GM04504 (cell line): ENCODE results near the gene TSPAN9.

ENCODE experiments used
- DNase-seq: peaks from one replicate; pipeline ENCODE4 v3.0.0-alpha.2; 2012; ENCODE audit warnings: low read depth

TSPAN9 gene

GRCh38 chr12:3141339-3142321, 64.5 kb downstream of the TSPAN9 start:
- DNase-seq = no peak

- DNase-seq = no peak
Observed at GRCh38 chr12:3142386-3142785, 65.2 kb downstream of the TSPAN9 start.

GRCh38 chr12:3144495-3144894, 67.3 kb downstream of the TSPAN9 start:
- DNase-seq = no peak

GRCh38 chr12:3145033-3145432, 67.9 kb downstream of the TSPAN9 start:
- DNase-seq = no peak

- no peak for DNase-seq
Observed at GRCh38 chr12:3145546-3146310, 68.5 kb downstream of the TSPAN9 start.

GRCh38 chr12:3147260-3147659, 70.1 kb downstream of the TSPAN9 start:
- DNase-seq = no peak

- DNase-seq = no peak
Observed at GRCh38 chr12:3148366-3149000, 71.3 kb downstream of the TSPAN9 start.

- DNase-seq = no peak
Observed at GRCh38 chr12:3149515-3150307, 72.5 kb downstream of the TSPAN9 start.

GRCh38 chr12:3150308-3150670, 73.1 kb downstream of the TSPAN9 start:
- no peak for DNase-seq

GRCh38 chr12:3150931-3151835, 74.0 kb downstream of the TSPAN9 start:
- DNase-seq = no peak

GRCh38 chr12:3152011-3152511, 74.9 kb downstream of the TSPAN9 start:
- DNase-seq = no peak

- no peak for DNase-seq
Observed at GRCh38 chr12:3152892-3153291, 75.7 kb downstream of the TSPAN9 start.

- DNase-seq = no peak
Observed at GRCh38 chr12:3154006-3154405, 76.8 kb downstream of the TSPAN9 start.

- DNase-seq = no peak
Observed at GRCh38 chr12:3155702-3156370, 78.7 kb downstream of the TSPAN9 start.

GRCh38 chr12:3157581-3158323, 80.6 kb downstream of the TSPAN9 start:
- DNase-seq = no peak

- peak; percentile 17 for DNase-seq
Observed at GRCh38 chr12:3158851-3159465, 81.8 kb downstream of the TSPAN9 start.

- no peak for DNase-seq
Observed at GRCh38 chr12:3160081-3160480, 82.9 kb downstream of the TSPAN9 start.

GRCh38 chr12:3161861-3162260, 84.7 kb downstream of the TSPAN9 start:
- DNase-seq = no peak
